ENCODE measurements around the gene CLEC2L.

Gene CLEC2L

DNA sequence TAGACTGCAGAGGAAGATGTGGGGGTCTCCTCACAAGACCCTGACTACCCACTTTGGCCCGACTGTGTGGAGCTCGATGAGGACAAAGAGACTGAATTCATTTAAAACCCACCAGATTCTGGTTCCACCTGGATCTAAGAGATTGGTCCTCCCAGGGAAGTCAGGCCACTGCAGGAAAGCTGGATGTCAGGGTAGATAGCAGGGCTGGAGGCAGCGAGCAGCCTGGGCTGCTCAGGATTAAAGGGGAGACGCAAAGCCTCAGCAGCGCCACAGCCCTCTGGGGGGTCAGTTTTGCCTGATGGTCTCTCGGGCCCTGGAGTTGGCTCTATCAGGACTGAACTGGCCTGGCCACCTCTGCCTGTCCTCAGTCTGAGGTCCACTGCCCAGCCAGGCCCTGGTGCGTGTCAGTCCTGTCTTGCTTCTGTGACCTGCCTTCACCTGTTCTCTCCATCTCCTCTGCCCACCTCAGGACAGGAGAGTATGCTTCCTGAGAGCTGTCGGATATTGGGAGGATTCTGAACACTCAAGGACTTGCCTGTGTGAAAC lies 27.8 kb upstream of the CLEC2L start:
- TF ChIP-seq, protein P1, sequence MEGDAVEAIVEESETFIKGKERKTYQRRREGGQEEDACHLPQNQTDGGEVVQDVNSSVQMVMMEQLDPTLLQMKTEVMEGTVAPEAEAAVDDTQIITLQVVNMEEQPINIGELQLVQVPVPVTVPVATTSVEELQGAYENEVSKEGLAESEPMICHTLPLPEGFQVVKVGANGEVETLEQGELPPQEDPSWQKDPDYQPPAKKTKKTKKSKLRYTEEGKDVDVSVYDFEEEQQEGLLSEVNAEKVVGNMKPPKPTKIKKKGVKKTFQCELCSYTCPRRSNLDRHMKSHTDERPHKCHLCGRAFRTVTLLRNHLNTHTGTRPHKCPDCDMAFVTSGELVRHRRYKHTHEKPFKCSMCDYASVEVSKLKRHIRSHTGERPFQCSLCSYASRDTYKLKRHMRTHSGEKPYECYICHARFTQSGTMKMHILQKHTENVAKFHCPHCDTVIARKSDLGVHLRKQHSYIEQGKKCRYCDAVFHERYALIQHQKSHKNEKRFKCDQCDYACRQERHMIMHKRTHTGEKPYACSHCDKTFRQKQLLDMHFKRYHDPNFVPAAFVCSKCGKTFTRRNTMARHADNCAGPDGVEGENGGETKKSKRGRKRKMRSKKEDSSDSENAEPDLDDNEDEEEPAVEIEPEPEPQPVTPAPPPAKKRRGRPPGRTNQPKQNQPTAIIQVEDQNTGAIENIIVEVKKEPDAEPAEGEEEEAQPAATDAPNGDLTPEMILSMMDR (IDR thresholded peaks at IDR 0.05; ENCODE audit: low read depth, low read length): no peak

DNA sequence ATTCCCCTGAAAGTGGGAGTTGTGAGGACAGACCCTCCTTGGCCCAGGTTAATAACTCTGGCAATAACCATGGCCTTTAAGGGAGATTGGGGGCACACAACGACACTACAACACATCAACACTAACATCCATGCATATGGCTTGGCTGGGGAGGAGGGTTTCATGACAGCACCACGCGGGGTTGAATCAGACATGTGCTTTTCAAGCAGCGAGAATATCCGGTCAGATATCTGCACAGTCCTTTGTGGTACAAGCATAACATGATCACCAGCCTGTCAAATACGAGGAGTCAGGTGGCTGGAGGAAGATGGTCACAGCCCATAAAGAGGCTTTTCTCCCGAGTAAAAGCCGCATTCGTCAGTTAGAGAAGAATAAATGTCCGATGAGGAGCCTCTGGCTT lies 27.0 kb upstream of the CLEC2L start:
- TF ChIP-seq, protein P1 (IDR thresholded peaks at IDR 0.05; ENCODE audit: low read depth, low read length): no peak
- H3K4me3 ChIP-seq (ENCODE audit: low read depth, low read length): no peak overlapping the region
- in situ Hi-C loops (cut with HindIII; ENCODE audit: low sequenced_read_pairs): no loop called here
- no peak for DNase-seq (ENCODE audit: low read depth, low spot score)

More for the DNA sequence above, 27.8 kb upstream of the CLEC2L start:
- DNase-seq (ENCODE audit: low read depth, low spot score): no peak
- in situ Hi-C loops (cut with HindIII; ENCODE audit: low sequenced_read_pairs): no loop called here
- no peak overlapping the region for H3K4me3 ChIP-seq (ENCODE audit: low read depth, low read length)

DNA sequence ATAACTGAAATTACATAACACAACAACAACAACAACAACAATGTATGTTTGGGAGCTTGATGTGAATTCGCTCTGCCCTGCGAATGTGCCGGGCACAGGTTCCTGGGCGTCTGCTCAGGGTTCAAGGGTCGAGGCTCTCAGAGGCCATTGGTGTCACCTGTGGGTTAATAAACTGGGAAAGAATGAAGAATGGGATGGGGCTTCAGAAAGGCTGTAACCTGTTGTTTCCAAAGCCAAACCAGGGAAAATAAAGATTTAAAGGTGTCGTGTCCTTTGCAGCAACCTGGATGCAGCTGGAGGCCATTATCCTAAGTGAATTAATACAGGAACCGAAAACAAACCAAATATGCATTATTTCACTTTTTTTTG lies 22.7 kb upstream of the CLEC2L start:
- TF ChIP-seq, protein P1 (IDR thresholded peaks at IDR 0.05; ENCODE audit: low read depth, low read length): no peak
- H3K4me3 ChIP-seq (ENCODE audit: low read depth, low read length): no peak overlapping the region
- in situ Hi-C loops (cut with HindIII; ENCODE audit: low sequenced_read_pairs): no loop called here
- no peak for DNase-seq (ENCODE audit: low read depth, low spot score)

DNA sequence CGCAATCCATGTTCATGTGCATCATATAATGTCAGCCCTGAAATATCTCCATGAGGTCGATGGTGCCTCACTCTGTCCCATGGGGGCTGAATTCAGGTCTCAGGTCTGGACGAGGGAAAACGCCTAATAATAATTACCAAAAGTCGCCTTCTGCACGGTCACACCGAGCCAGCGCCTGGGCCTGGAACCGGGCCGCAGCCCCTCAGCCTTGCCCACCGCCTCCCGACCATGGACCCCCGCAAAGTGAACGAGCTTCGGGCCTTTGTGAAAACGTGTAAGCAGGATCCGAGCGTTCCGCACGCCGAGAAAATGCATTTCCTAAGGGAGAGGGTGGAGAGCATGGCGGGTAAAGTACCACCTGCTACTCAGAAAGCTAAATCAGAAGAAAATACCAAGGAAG lies 21.3 kb upstream of the CLEC2L start:
- no peak overlapping the region for H3K4me3 ChIP-seq (ENCODE audit: low read depth, low read length)
- in situ Hi-C loops (cut with HindIII; ENCODE audit: low sequenced_read_pairs): no loop called here
- DNase-seq (ENCODE audit: low read depth, low spot score): no peak
- TF ChIP-seq, protein P1 (IDR thresholded peaks at IDR 0.05; ENCODE audit: low read depth, low read length): no peak

DNA sequence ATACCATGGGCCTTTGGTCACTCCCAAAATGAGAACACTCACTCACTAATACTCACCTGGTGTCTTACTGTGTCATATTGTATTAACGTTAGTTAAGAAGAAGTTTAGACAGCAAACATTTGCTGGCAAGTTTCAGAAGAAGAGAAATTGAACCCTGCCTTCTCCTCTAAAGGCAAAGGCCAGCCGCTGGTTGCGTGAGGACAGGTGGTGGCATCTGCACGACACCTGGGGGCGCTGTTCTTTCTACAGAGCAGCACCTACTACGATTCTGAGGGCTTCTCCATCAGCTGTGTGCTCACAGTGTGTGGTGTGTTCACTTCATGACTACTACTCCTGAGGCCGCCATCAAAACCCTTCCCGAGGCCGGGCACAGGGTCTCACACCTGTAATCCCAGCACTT lies 17.9 kb upstream of the CLEC2L start:
- H3K4me3 ChIP-seq (ENCODE audit: low read depth, low read length): no peak overlapping the region
- no peak for DNase-seq (ENCODE audit: low read depth, low spot score)
- TF ChIP-seq, protein P1 (IDR thresholded peaks at IDR 0.05; ENCODE audit: low read depth, low read length): peak; percentile 25
- in situ Hi-C loops (cut with HindIII; ENCODE audit: low sequenced_read_pairs): no loop called here

DNA sequence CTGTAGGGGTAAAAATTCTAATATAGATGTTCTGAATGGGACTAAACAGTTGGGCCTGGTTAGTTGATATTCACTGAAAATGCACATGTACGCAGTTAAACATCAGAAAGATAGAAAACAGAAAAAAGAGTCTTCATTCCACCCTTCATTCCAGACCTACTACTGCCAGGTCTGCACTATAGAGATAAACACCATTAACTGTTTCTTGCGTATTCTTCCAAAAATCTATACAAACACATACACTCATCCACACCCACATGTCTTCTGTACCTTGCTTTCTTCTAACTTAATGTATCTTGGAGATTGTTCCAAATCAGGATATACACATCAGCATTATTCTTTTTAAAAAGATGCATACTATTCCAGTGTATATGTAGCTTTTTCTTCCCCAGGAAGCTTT lies 13.9 kb upstream of the CLEC2L start:
- TF ChIP-seq, protein P1 (IDR thresholded peaks at IDR 0.05; ENCODE audit: low read depth, low read length): no peak
- no peak for DNase-seq (ENCODE audit: low read depth, low spot score)
- H3K4me3 ChIP-seq (ENCODE audit: low read depth, low read length): no peak overlapping the region
- in situ Hi-C loops (cut with HindIII; ENCODE audit: low sequenced_read_pairs): no loop called here

DNA sequence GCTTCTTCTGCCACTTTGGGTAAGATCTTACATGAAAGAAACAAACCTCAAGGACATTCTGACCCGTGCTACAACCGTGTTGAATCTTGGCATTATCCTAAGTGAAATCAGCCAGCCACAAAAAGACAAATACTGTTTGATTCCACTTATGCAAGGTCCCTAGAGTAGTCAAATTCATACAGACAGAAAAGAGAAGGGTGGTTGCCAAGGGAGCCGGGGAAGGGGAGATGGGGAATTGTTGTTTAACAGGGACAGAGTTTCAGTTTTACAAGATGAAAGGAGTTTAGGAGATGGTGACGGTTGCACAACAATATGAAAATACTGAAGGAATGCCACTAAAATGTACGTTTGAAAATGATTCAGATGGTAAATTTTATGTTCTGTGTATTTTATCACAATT lies 12.2 kb upstream of the CLEC2L start:
- DNase-seq (ENCODE audit: low read depth, low spot score): no peak
- in situ Hi-C loops (cut with HindIII; ENCODE audit: low sequenced_read_pairs): no loop called here
- H3K4me3 ChIP-seq (ENCODE audit: low read depth, low read length): no peak overlapping the region
- TF ChIP-seq, protein P1 (IDR thresholded peaks at IDR 0.05; ENCODE audit: low read depth, low read length): no peak
